ENCODE measurements around the gene CNIH3. TPM values are rescaled to one million over a fixed set of nuclear protein-coding genes. Genes with fewer than 3 reads are reported as not detected.

CNIH3 gene
- total and polyA plus RNA-seq, 2 of the 4 experiments (the other 2 are of a cell fraction), result 2.0 to 2.9 TPM

DNA sequence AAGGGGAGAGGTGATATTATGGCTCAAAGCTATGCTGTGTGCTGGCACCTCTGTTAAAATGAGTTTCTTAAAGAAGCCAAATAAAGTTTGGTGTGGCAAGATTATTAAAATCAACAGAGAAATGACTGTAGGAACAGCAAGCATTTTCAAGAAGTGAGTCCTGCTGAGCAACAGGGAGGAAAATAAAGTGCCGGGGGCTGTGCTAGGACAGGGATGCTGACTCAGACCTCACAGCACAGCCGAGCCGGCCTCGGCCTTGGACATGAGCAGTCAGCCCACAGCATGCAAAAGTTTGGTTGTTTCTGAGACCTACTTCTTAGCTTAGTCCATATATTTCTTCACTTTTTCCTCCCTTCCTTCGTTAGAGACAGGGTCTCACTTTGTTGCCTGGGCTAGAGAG lies 19.2 kb downstream of the CNIH3 start:
- Histone ChIP-seq H4K5ac (ENCODE audit: low read depth, low read length) (peak overlapping the region; percentile 17; the same call in 1 of the 2 replicates), H2AFZ (replicated peaks; ENCODE audit: low read length, poor library complexity) (peak overlapping the region; percentile 74), H3K14ac (replicated peaks; ENCODE audit: low read depth, low read length) (peak overlapping the region; percentile 96), H3K4me2 (ENCODE audit: low read depth, low read length) (peak overlapping the region; percentile 34; the same call in 1 of the 2 replicates), H3K9me1 (ENCODE audit: insufficient read depth, low read length) (peaks cover 33% of the 10 kb centered on the region), H4K91ac (ENCODE audit: insufficient read depth, low read depth, low read length) (peak overlapping the region; percentile 64; the same call in 1 of the 2 replicates), H2AK5ac (ENCODE audit: low read depth, low read length) (peak overlapping the region; percentile 96; the same call in 1 of the 2 replicates), H3K9me3 (ENCODE audit: control insufficient read depth, insufficient read depth, low read length) (no peaks in the 10 kb centered on the region), H2BK5ac (ENCODE audit: low read depth, low read length, poor library complexity, severe bottlenecking) (peak overlapping the region; percentile 80), H3K4me3 (ENCODE audit: insufficient read depth, low read depth, low read length) (no peak overlapping the region), H2AK9ac (replicated peaks; ENCODE audit: low read depth, low read length, poor library complexity) (peak overlapping the region; percentile 20), H3K18ac (ENCODE audit: low read depth, low read length) (peak overlapping the region; percentile 64; the same call in 1 of the 2 replicates), H3K4ac (ENCODE audit: low read depth, low read length) (peak overlapping the region; percentile 93), H3K9ac (ENCODE audit: low read depth, low read length) (peak overlapping the region; percentile 37), H3K56ac (ENCODE audit: extremely low read depth, insufficient read depth, low read length) (no peak overlapping the region), H3K23ac (ENCODE audit: low read depth, low read length) (peak overlapping the region; percentile 94), H3K79me1 (ENCODE audit: low read depth in 1 of 2, low read length in 2 of 2) (peaks cover 0 to 54% of the 10 kb centered on the region in 2 experiments; a peak in 2 of 4 replicates), H2BK20ac (ENCODE audit: low read depth, low read length) (peak overlapping the region; percentile 95), H2BK15ac (ENCODE audit: low read depth, low read length) (peak overlapping the region; percentile 88; the same call in 2 of the 3 replicates), H4K20me1 (ENCODE audit: insufficient read depth, low read length) (no peaks in the 10 kb centered on the region), H2BK120ac (ENCODE audit: low read depth, low read length) (peak overlapping the region; percentile 94), H3K27me3 (ENCODE audit: control insufficient read depth, insufficient read depth, low read length) (no peaks in the 10 kb centered on the region), H3K4me1 (ENCODE audit: control insufficient read depth, insufficient read depth, low read length) (peaks cover 31% of the 10 kb centered on the region), H3K36me3 (ENCODE audit: control insufficient read depth, insufficient read depth, low read length) (no peaks in the 10 kb centered on the region), H3K27ac (ENCODE audit: insufficient read depth, low read length) (peak overlapping the region; percentile 28; the same call in 1 of the 2 replicates), H4K8ac (ENCODE audit: low read depth in 2 of 2, low read length in 2 of 2) (peak overlapping the region; percentile 31 to 91)
- intact Hi-C loops (cut with micrococcal nuclease) (no loop called here), in situ Hi-C loops (cut with MboI; ENCODE audit: low sequenced_read_pairs) (no loop called here), dilution Hi-C loops (cut with HindIII; ENCODE audit: low sequenced_read_pairs, unreplicated experiment) (no loop called here)
- WGBS, 2 experiments (ENCODE audit: extremely low coverage in 2 of 2, insufficient read length in 1 of 2), result 0% methylated on average over 1 of the region's 5 CpGs; no CpG with 5 or more reads in 1 of the 2 experiments
- ATAC-seq (ENCODE audit: low read depth) (peak; percentile 83), DNase-seq (peak; percentile 87)
- ChIA-PET POLR2A (ENCODE audit: unreplicated experiment) (no interaction called here), CTCF (interaction anchor here (0.6 to 1.6 kb wide), 2 partner anchors 9 to 96 kb away, joined by 3 to 5 read pairs; no protein-coding TSS in a partner anchor)
- BruUV-seq (replicated peaks), result no TSS peak
- TF ChIP-seq RAD21 (IDR thresholded peaks at IDR 0.05; ENCODE audit: low read length) (no peak), MXI1 (IDR thresholded peaks at IDR 0.05; ENCODE audit: borderline replicate concordance, low read depth, low read length) (no peak), MAFK (IDR thresholded peaks at IDR 0.05; ENCODE audit: low read depth, low read length) (peak; percentile 89), NFE2L2 (IDR thresholded peaks at IDR 0.05; ENCODE audit: low read depth, low read length) (no peak), CHD1 (IDR thresholded peaks at IDR 0.05; ENCODE audit: low read depth, low read length) (no peak), CEBPB (IDR thresholded peaks at IDR 0.05; ENCODE audit: low read depth, low read length) (0 out of 2 replicates have a peak, but pooled peaks have one; percentile 26), FOS (IDR thresholded peaks at IDR 0.05; ENCODE audit: low read depth, low read length) (peak; percentile 49; the same call in 1 of the 2 replicates), BHLHE40 (IDR thresholded peaks at IDR 0.05; ENCODE audit: low read depth, low read length) (no peak), USF2 (IDR thresholded peaks at IDR 0.05; ENCODE audit: low read depth, low read length) (no peak), MAZ (IDR thresholded peaks at IDR 0.05; ENCODE audit: borderline replicate concordance, low read depth, low read length) (no peak)

Measured in IMR-90 (cell line).